Mononuclear cell (primary cell): ENCODE measurements around the gene CARD11. TPM values are rescaled to one million over a fixed set of nuclear protein-coding genes. Genes with fewer than 3 reads are reported as not detected.

Source experiments
- H3K27me3 ChIP-seq: 2 replicates; pipeline ENCODE4 v1.6.0; 2011; ENCODE audit warnings: low read length, control low read depth; ENCODE audit not compliant: insufficient read depth
- H3K4me1 ChIP-seq: 2 replicates; pipeline ENCODE4 v1.5.1; 2011; ENCODE audit warnings: mild to moderate bottlenecking, low read length, control low read depth; ENCODE audit not compliant: insufficient read depth
- H3K4me3 ChIP-seq: 2 replicates; pipeline ENCODE4 v1.5.1; 2011; ENCODE audit warnings: mild to moderate bottlenecking, low read length, moderate library complexity
- H3K9me3 ChIP-seq: 2 replicates; pipeline ENCODE4 v1.5.1; 2011; ENCODE audit warnings: low read depth, mild to moderate bottlenecking, control low read depth, low read length
- total RNA-seq: library from RNA; depleted of rRNA; stranded (reverse); fragments of >200 nt; gene quantifications from one replicate; pipeline ENCODE4 v1.2.3, GENCODE V29; 2012

The CARD11 gene
- total RNA-seq, 1 donor, result 39.1 TPM

GRCh38 chr7:3070908-3071307 is 27.2 kb upstream of the CARD11 start:
- H3K4me1 ChIP-seq, result peaks cover 41% of the 10 kb centered on the region
- H3K9me3 ChIP-seq, result no peaks in the 10 kb centered on the region
- H3K27me3 ChIP-seq, result no peaks in the 10 kb centered on the region
- H3K4me3 ChIP-seq, result no peak overlapping the region

- Histone ChIP-seq H3K4me1 (peaks cover 51% of the 10 kb centered on the region), H3K27me3 (no peaks in the 10 kb centered on the region), H3K9me3 (no peaks in the 10 kb centered on the region), H3K4me3 (no peak overlapping the region)
Measured at GRCh38 chr7:3069771-3070449, 26.2 kb upstream of the CARD11 start.

GRCh38 chr7:3068530-3068929 is 24.9 kb upstream of the CARD11 start:
- H3K9me3 ChIP-seq, result no peaks in the 10 kb centered on the region
- H3K27me3 ChIP-seq, result no peaks in the 10 kb centered on the region
- peaks cover 65% of the 10 kb centered on the region for H3K4me1 ChIP-seq
- no peak overlapping the region for H3K4me3 ChIP-seq

- Histone ChIP-seq H3K27me3 (no peaks in the 10 kb centered on the region), H3K9me3 (no peaks in the 10 kb centered on the region), H3K4me1 (peaks cover 72% of the 10 kb centered on the region), H3K4me3 (no peak overlapping the region)
Measured at GRCh38 chr7:3067606-3068380, 24.1 kb upstream of the CARD11 start.

- Histone ChIP-seq H3K27me3 (no peaks in the 10 kb centered on the region), H3K9me3 (no peaks in the 10 kb centered on the region), H3K4me3 (no peak overlapping the region), H3K4me1 (peaks cover 77% of the 10 kb centered on the region)
Measured at GRCh38 chr7:3067193-3067592, 23.5 kb upstream of the CARD11 start.

DNA sequence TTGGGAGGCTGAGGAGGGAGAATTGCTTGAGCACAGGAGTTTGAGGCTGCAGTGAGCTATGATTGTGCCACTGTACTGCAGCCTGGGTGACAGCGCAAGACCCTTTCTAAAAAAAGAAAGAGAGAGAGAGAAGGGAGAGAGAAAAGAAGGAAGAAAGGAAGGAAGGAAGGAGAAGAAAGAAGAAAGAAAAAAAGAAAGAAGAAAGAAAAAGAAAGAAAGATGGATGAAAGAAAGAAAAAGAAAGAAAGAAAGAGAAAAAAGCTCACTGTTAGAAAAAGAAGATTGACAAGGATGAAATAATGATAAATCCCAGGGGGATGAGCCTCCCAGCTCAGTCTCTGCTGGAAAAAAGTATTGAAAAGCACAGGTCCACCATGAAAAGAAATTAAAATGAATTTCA is 22.8 kb upstream of the CARD11 start:
- Histone ChIP-seq H3K4me1 (peaks cover 77% of the 10 kb centered on the region), H3K9me3 (no peaks in the 10 kb centered on the region), H3K27me3 (no peaks in the 10 kb centered on the region), H3K4me3 (no peak overlapping the region)

DNA sequence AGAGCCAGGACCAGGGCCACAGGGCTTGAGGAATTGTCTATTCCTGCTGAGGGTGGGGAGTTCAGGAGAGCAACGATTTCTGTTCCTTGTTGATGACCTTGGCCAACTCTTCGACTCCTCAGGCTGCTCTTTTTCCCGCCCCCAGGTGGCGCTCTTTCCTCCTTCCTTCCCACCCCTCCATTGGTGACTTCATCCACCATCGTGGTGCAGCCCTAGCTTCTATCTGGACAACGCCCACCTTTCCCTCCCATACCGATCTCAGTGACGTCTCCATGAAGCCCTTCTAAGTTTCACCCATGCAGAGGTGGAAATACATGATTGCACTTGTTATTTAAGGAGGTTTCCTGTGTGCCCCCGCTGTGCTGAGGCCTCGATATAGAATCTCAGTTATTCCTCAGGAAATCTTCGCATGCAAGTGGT is 22.1 kb upstream of the CARD11 start:
- H3K27me3 ChIP-seq, result no peaks in the 10 kb centered on the region
- H3K4me1 ChIP-seq, result peaks cover 77% of the 10 kb centered on the region
- H3K4me3 ChIP-seq, result no peak overlapping the region
- H3K9me3 ChIP-seq, result no peaks in the 10 kb centered on the region

DNA sequence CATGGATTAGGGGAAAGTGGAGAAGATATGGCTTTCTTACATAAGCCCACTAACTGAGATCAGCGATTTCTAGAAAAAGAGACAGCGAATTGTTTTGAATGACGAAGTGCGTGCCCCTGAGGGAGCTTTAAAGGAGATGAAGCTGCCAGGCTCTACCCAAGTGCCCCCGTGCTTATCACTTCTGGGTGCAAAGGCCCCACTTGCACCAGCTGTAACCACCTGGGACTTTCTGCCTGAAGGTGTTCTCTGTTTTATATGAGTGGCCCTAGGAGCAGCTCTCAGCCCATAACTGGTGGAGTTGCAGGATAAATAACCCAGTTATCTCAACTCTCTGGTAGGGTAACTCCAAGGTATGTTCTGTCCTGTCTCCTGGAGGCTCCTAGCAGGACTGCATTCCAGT is 20.4 kb upstream of the CARD11 start:
- no peak overlapping the region for H3K4me3 ChIP-seq
- H3K4me1 ChIP-seq, result peaks cover 66% of the 10 kb centered on the region
- H3K27me3 ChIP-seq, result no peaks in the 10 kb centered on the region
- no peaks in the 10 kb centered on the region for H3K9me3 ChIP-seq

DNA sequence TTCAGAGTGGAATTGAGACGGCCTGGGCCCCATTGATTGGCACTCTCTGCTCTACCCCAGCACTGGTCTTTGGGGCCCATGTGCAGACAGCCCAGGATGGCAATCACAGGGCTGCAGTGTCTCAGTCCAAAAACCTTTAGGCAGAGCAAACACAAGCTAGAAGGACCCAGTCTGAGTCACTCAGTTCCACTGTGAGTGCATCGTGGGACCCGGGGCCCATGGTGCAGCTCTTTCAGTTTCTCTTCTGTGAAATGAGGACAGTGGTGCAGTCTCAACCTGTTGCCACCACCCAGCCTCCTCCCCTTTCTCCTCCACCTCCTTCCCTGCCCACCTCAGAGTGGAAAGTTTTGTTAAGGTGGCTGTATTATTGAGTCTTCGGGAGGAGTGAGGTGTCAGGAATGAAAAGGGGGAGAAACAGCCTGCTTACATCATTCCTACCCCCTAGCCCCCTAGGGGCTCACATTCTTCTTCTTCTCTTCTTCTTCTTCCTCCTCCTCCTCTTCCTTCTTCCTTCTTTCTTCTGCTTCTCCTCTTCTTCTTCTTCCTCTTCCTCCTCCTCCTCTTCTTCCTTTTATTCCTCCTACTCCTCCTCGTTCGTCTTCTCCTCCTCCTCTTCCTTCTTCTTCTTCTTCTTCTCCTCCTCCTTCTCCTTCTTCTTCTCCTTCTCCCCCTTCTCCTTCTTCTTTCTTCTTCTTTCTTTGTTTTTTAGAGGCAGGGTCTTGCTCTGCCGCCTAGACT is 19.5 kb upstream of the CARD11 start:
- no peaks in the 10 kb centered on the region for H3K27me3 ChIP-seq
- H3K4me1 ChIP-seq, result peaks cover 59% of the 10 kb centered on the region
- no peak overlapping the region for H3K4me3 ChIP-seq
- H3K9me3 ChIP-seq, result no peaks in the 10 kb centered on the region

- no peak overlapping the region for H3K4me3 ChIP-seq
- H3K9me3 ChIP-seq, result peaks cover 5% of the 10 kb centered on the region
- H3K27me3 ChIP-seq, result no peaks in the 10 kb centered on the region
- no peaks in the 10 kb centered on the region for H3K4me1 ChIP-seq
Measured at GRCh38 chr7:3057066-3057420, 13.4 kb upstream of the CARD11 start.

GRCh38 chr7:3056234-3057065 is 12.8 kb upstream of the CARD11 start:
- H3K9me3 ChIP-seq, result peaks cover 5% of the 10 kb centered on the region
- no peak overlapping the region for H3K4me3 ChIP-seq
- H3K27me3 ChIP-seq, result no peaks in the 10 kb centered on the region
- no peaks in the 10 kb centered on the region for H3K4me1 ChIP-seq

GRCh38 chr7:3055626-3056025 is 12.0 kb upstream of the CARD11 start:
- H3K27me3 ChIP-seq, result no peaks in the 10 kb centered on the region
- H3K4me1 ChIP-seq, result no peaks in the 10 kb centered on the region
- peaks cover 5% of the 10 kb centered on the region for H3K9me3 ChIP-seq
- H3K4me3 ChIP-seq, result no peak overlapping the region

DNA sequence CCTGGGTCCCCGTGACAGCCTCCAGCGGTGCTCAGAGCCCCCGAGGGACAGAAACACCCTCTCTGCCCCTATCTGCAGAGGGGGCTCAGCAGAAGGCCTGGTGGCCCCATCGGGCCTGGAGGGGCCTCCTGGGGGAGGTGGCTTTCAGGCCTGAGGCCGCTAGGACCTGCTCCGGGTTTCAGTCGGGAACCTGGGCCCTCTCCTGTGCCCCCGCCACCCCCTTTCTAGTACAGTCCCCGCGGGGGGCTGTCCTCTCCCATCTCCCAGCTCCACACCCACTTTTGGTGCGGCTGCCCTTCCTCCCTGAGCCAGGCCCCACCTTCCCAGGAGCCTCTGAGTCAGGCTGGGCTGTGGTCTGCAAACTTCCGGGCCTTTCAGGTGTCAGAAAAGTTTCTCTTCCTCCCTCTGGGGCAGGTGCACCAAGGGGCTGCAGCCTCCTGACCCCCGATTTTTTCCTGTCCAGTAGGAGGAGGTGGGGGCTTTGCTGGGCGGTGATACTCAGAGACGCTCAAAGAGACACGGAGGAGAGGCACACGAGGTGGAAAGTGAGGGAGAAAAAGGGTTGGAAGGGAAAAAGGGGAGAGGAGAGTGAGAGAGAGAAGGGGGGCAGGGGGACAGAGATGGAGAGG is 692 bp downstream of the CARD11 start:
- peaks cover 49% of the 10 kb centered on the region for H3K4me1 ChIP-seq
- H3K27me3 ChIP-seq, result no peaks in the 10 kb centered on the region
- peak overlapping the region; percentile 57 for H3K4me3 ChIP-seq
- no peaks in the 10 kb centered on the region for H3K9me3 ChIP-seq

- no peaks in the 10 kb centered on the region for H3K27me3 ChIP-seq
- H3K9me3 ChIP-seq, result no peaks in the 10 kb centered on the region
- H3K4me3 ChIP-seq, result peak overlapping the region; percentile 57
- peaks cover 55% of the 10 kb centered on the region for H3K4me1 ChIP-seq
Measured at GRCh38 chr7:3041986-3042675, 1.5 kb downstream of the CARD11 start.
